HEK293T (cell line): Measurements from ENCODE around the gene FAM120A.
A peak's percentile ranks its signal among the peaks of the same experiment; 100 is the strongest.

Experiments used
- CTCF ChIA-PET: fragments of 350-600 bp; formaldehyde crosslinking; extraction: SDS; loops from one replicate; lab custom pipeline; 2021; ENCODE audit warnings: antibody characterized with exemption, inconsistent platforms; lab: Yijun Ruan, JAX
- POLR2A ChIA-PET: fragments of 350-600 bp; formaldehyde crosslinking; extraction: SDS; loops from one replicate; lab custom pipeline; 2020; ENCODE audit warnings: antibody characterized with exemption, inconsistent platforms; lab: Yijun Ruan, JAX
- DNase-seq: peaks from one replicate; pipeline ENCODE4 v3.0.0; 2012; ENCODE audit warnings: mixed read lengths; ENCODE audit errors: extremely low spot score
- ARNT ChIP-seq: fragments of 450-650 bp; IDR thresholded peaks from 2 replicates; pipeline ENCODE4 v1.6.1; 2017; ENCODE audit warnings: mild to moderate bottlenecking
- BHLHE40 ChIP-seq: fragments of 450-650 bp; IDR thresholded peaks from 2 replicates; pipeline ENCODE4 v1.6.1; 2016; ENCODE audit warnings: mild to moderate bottlenecking, moderate library complexity, borderline replicate concordance
- CTBP1 ChIP-seq: fragments of 450-650 bp; IDR thresholded peaks from 2 replicates; pipeline ENCODE4 v1.6.1; 2016; ENCODE audit warnings: borderline replicate concordance
- ELF4 ChIP-seq: fragments of 450-650 bp; IDR thresholded peaks from 2 replicates; pipeline ENCODE4 v1.6.1; 2017; ENCODE audit warnings: antibody characterized with exemption
- FOXA1 ChIP-seq: fragments of 450-650 bp; IDR thresholded peaks from 2 replicates; pipeline ENCODE4 v1.6.1; 2016; ENCODE audit warnings: mild to moderate bottlenecking
- FOXK2 ChIP-seq: fragments of 450-650 bp; IDR thresholded peaks from 2 replicates; pipeline ENCODE4 v1.6.1; 2016; ENCODE audit warnings: mild to moderate bottlenecking
- FOXM1 ChIP-seq: fragments of 450-650 bp; IDR thresholded peaks from 2 replicates; pipeline ENCODE4 v1.6.1; 2017; ENCODE audit warnings: mild to moderate bottlenecking, borderline replicate concordance
- HDGF ChIP-seq: fragments of 450-650 bp; IDR thresholded peaks from 2 replicates; pipeline ENCODE4 v1.6.1; 2017; ENCODE audit warnings: antibody characterized with exemption, borderline replicate concordance
- L3MBTL2 ChIP-seq: fragments of 450-650 bp; conservative IDR thresholded peaks from 2 replicates; pipeline ENCODE4 v1.6.1; 2016; ENCODE audit warnings: mild to moderate bottlenecking
- LEF1 ChIP-seq: fragments of 450-650 bp; IDR thresholded peaks from 2 replicates; pipeline ENCODE4 v1.6.1; 2017; ENCODE audit warnings: mild to moderate bottlenecking, borderline replicate concordance
- NFRKB ChIP-seq: fragments of 450-650 bp; IDR thresholded peaks from 2 replicates; pipeline ENCODE4 v1.6.1; 2016; ENCODE audit warnings: mild to moderate bottlenecking, moderate library complexity
- SP1 ChIP-seq: fragments of 450-650 bp; IDR thresholded peaks from 2 replicates; pipeline ENCODE4 v1.6.1; 2017
- SUZ12 ChIP-seq: fragments of 450-650 bp; IDR thresholded peaks from 2 replicates; pipeline ENCODE4 v1.6.1; 2016; ENCODE audit warnings: mild to moderate bottlenecking
- TARDBP ChIP-seq: fragments of 450-650 bp; IDR thresholded peaks from 2 replicates; pipeline ENCODE4 v1.6.1; 2016
- ZNF384 ChIP-seq: fragments of 450-650 bp; IDR thresholded peaks from 2 replicates; pipeline ENCODE4 v1.6.1; 2016
- TF ChIP-seq, protein P1 (sequence below): fragments of 450-650 bp; IDR thresholded peaks from 2 replicates; pipeline ENCODE4 v1.6.1; 2016

The FAM120A gene

GRCh38 chr9:93468763-93469456 lies 17.4 kb downstream of the FAM120A start:
- peak; percentile 75 for DNase-seq
- CTCF ChIA-PET = no interaction called here
- POLR2A ChIA-PET = interaction anchor here (1.1 to 2.3 kb wide), 2 partner anchors 15 to 17 kb away, joined by 3 to 13 read pairs; partner anchors contain the start of gene FAM120AOS
- no peak for TF ChIP-seq FOXM1
- TF ChIP-seq, protein P1, sequence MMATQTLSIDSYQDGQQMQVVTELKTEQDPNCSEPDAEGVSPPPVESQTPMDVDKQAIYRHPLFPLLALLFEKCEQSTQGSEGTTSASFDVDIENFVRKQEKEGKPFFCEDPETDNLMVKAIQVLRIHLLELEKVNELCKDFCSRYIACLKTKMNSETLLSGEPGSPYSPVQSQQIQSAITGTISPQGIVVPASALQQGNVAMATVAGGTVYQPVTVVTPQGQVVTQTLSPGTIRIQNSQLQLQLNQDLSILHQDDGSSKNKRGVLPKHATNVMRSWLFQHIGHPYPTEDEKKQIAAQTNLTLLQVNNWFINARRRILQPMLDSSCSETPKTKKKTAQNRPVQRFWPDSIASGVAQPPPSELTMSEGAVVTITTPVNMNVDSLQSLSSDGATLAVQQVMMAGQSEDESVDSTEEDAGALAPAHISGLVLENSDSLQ = peak; percentile 95
- peak; percentile 91; the same call in 1 of the 2 replicates for TF ChIP-seq CTBP1
- TF ChIP-seq SP1 = no peak
- peak; percentile 93 for TF ChIP-seq ARNT
- TF ChIP-seq FOXA1 = no peak

DNA sequence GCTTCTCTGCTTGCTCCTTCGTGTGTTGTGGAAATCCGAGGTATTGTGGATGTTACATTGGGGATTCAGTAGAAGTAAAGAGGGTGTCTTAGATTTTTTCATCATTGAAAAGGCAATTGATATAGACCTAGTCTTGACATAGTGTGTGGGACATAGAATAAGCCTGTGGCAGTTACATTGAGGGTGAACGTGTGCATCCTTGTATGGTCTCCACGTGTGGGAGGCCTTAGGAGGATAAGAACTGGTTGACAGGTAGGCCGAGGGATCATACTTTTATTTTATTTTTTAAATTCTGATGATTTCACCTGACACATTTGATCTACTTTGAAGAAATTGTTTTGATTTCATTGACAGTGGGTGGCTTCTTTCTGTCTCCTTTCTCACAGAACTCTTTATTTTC lies 18.9 kb downstream of the FAM120A start:
- no peak for TF ChIP-seq CTBP1
- TF ChIP-seq FOXM1 = no peak
- no peak for TF ChIP-seq ZNF384
- no peak for TF ChIP-seq LEF1
- no peak for TF ChIP-seq HDGF
- no peak for TF ChIP-seq ARNT
- TF ChIP-seq, protein P1 = no peak
- no peak for TF ChIP-seq FOXK2
- no peak for TF ChIP-seq NFRKB
- no peak for TF ChIP-seq SUZ12
- no peak for TF ChIP-seq SP1
- TF ChIP-seq L3MBTL2 = no peak
- TF ChIP-seq ELF4 = no peak
- no peak for TF ChIP-seq BHLHE40
- ChIA-PET CTCF (no interaction called here), POLR2A (interaction anchor here (1.4 kb wide), 1 partner anchor 17 kb away, joined by 4 read pairs; the partner anchor contains the start of gene FAM120AOS)

GRCh38 chr9:93471124-93471523 lies 19.6 kb downstream of the FAM120A start:
- no peak for DNase-seq
- CTCF ChIA-PET = no interaction called here
- POLR2A ChIA-PET = interaction anchor here (1.4 kb wide), 1 partner anchor 18 kb away, joined by 4 read pairs; the partner anchor contains the start of gene FAM120AOS
- TF ChIP-seq CTBP1 (no peak), TARDBP (no peak), L3MBTL2 (no peak)

More for the DNA sequence above, 18.9 kb downstream of the FAM120A start:
- no peak for DNase-seq

- DNase-seq = no peak
- CTCF ChIA-PET = no interaction called here
- TF ChIP-seq, protein P1 = no peak
- TF ChIP-seq SP1 (no peak), ARNT (no peak), FOXM1 (no peak), LEF1 (no peak), FOXA1 (no peak), SUZ12 (no peak), HDGF (no peak), ELF4 (no peak), NFRKB (no peak), L3MBTL2 (no peak), BHLHE40 (no peak), FOXK2 (no peak), TARDBP (no peak)
- POLR2A ChIA-PET = no interaction called here
These were observed 21.9 kb downstream of the FAM120A start for GRCh38 chr9:93473411-93473810.

DNA sequence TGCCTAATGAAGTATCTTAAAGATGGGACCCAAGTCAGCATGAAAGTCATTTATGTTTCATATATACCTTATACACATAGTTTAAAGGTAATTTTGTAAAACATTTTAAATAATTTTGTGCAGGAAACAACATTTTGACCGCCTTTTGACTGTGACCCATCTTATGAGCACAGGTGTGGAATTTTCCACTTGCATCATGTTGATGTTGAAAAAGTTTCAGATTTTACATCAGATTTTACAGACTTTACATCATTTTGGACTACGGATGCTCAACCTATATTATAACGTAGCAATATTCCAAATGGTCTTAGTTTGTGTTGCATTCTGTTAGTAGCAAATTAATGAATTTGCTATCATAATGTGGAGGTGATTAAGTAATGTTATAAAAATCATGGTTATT lies 23.6 kb downstream of the FAM120A start:
- POLR2A ChIA-PET = no interaction called here
- TF ChIP-seq TARDBP (no peak), L3MBTL2 (no peak), ZNF384 (no peak), ARNT (no peak), ELF4 (no peak), LEF1 (no peak), SUZ12 (no peak), SP1 (no peak), FOXM1 (no peak), CTBP1 (no peak)
- DNase-seq = no peak
- CTCF ChIA-PET = no interaction called here

DNA sequence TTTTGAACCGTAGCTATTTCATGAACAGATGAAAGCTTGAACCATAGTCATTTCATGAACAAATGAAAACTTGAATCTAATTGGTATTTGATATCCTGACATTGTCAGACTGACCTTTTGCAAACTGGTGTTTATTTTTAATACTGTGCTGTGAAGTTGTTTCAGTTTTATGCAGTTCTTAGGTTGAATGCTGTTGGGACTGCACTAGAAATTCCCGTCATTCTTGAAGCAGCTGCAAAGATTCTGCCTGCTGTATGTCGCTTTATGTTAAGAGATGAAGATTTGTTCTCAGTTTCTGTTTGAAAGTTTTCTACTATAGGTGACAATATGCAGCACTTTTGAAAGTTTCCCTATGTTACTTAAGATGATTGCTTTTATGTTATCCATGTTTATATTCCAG lies 24.4 kb downstream of the FAM120A start:
- TF ChIP-seq BHLHE40 (no peak), LEF1 (no peak), HDGF (no peak), ARNT (no peak), ZNF384 (no peak), SUZ12 (no peak), FOXM1 (no peak), FOXK2 (no peak), CTBP1 (no peak), NFRKB (no peak), SP1 (no peak), FOXA1 (no peak), TARDBP (no peak), ELF4 (no peak), L3MBTL2 (no peak)
- TF ChIP-seq, protein P1 = no peak
- no peak for DNase-seq
- CTCF ChIA-PET = no interaction called here
- POLR2A ChIA-PET = no interaction called here
